HEK293 (cell line): ENCODE data around the gene TICAM1.

Experiments used
- ATF2 ChIP-seq: fragments of 450-650 bp; formaldehyde crosslinking; IDR thresholded peaks from 2 replicates; pipeline ENCODE4 v1.5.1; 2016; ENCODE audit warnings: missing biosample characterization, missing genetic modification characterization, low read depth
- CTCF ChIP-seq: fragments of 450-650 bp; formaldehyde crosslinking; IDR thresholded peaks from 2 replicates; pipeline ENCODE4 v1.5.1; 2016; ENCODE audit warnings: missing biosample characterization, missing genetic modification characterization
- GLIS1 ChIP-seq: fragments of 450-650 bp; formaldehyde crosslinking; IDR thresholded peaks from 2 replicates; pipeline ENCODE4 v1.5.1; 2016; ENCODE audit warnings: missing biosample characterization, missing genetic modification characterization
- OVOL3 ChIP-seq: fragments of 450-650 bp; formaldehyde crosslinking; IDR thresholded peaks from 2 replicates; pipeline ENCODE4 v1.5.1; 2016; ENCODE audit warnings: missing biosample characterization, missing genetic modification characterization
- SALL2 ChIP-seq: fragments of 450-650 bp; formaldehyde crosslinking; IDR thresholded peaks from 2 replicates; pipeline ENCODE4 v1.5.0; 2017; ENCODE audit warnings: missing biosample characterization, mild to moderate bottlenecking, missing genetic modification characterization, borderline replicate concordance
- SP7 ChIP-seq: fragments of 450-650 bp; formaldehyde crosslinking; IDR thresholded peaks from 2 replicates; pipeline ENCODE4 v1.5.1; 2016; ENCODE audit warnings: missing biosample characterization, missing genetic modification characterization
- YY1 ChIP-seq: fragments of 450-650 bp; formaldehyde crosslinking; IDR thresholded peaks from 2 replicates; pipeline ENCODE4 v1.5.1; 2018; ENCODE audit warnings: missing biosample characterization, missing genetic modification characterization
- ZBTB11 ChIP-seq: fragments of 450-650 bp; formaldehyde crosslinking; conservative IDR thresholded peaks from 2 replicates; pipeline ENCODE4 v1.5.1; 2016; ENCODE audit warnings: low read depth, missing biosample characterization, missing genetic modification characterization
- ZBTB20 ChIP-seq: fragments of 450-650 bp; formaldehyde crosslinking; IDR thresholded peaks from 2 replicates; pipeline ENCODE4 v1.5.1; 2016; ENCODE audit warnings: missing biosample characterization, missing genetic modification characterization
- ZFHX2 ChIP-seq: fragments of 450-650 bp; formaldehyde crosslinking; conservative IDR thresholded peaks from 2 replicates; pipeline ENCODE4 v1.5.1; 2016; ENCODE audit warnings: missing biosample characterization, missing genetic modification characterization
- ZFP37 ChIP-seq: fragments of 450-650 bp; formaldehyde crosslinking; IDR thresholded peaks from 2 replicates; pipeline ENCODE4 v1.5.1; 2016; ENCODE audit warnings: missing biosample characterization, missing genetic modification characterization
- ZNF18 ChIP-seq: fragments of 450-650 bp; formaldehyde crosslinking; IDR thresholded peaks from 2 replicates; pipeline ENCODE4 v1.5.1; 2016; ENCODE audit warnings: missing biosample characterization, missing genetic modification characterization
- ZNF221 ChIP-seq: fragments of 450-650 bp; formaldehyde crosslinking; IDR thresholded peaks from 2 replicates; pipeline ENCODE4 v1.5.1; 2017; ENCODE audit warnings: missing biosample characterization, missing genetic modification characterization, borderline replicate concordance
- ZNF23 ChIP-seq: fragments of 450-650 bp; formaldehyde crosslinking; IDR thresholded peaks from 2 replicates; pipeline ENCODE4 v1.5.1; 2016; ENCODE audit warnings: missing biosample characterization, missing genetic modification characterization, borderline replicate concordance
- ZNF24 ChIP-seq: fragments of 450-650 bp; formaldehyde crosslinking; IDR thresholded peaks from 2 replicates; pipeline ENCODE4 v1.5.1; 2016; ENCODE audit warnings: missing biosample characterization, missing genetic modification characterization
- ZNF311 ChIP-seq: fragments of 450-650 bp; formaldehyde crosslinking; IDR thresholded peaks from 2 replicates; pipeline ENCODE4 v1.5.1; 2017; ENCODE audit warnings: missing biosample characterization, missing genetic modification characterization, borderline replicate concordance
- ZNF521 ChIP-seq: fragments of 450-650 bp; formaldehyde crosslinking; IDR thresholded peaks from 2 replicates; pipeline ENCODE4 v1.5.1; 2017; ENCODE audit warnings: missing biosample characterization, mild to moderate bottlenecking, missing genetic modification characterization
- ZNF670 ChIP-seq: fragments of 450-650 bp; formaldehyde crosslinking; IDR thresholded peaks from 2 replicates; pipeline ENCODE4 v1.5.1; 2016; ENCODE audit warnings: missing biosample characterization, missing genetic modification characterization, low read depth
- ZNF692 ChIP-seq: fragments of 450-650 bp; formaldehyde crosslinking; IDR thresholded peaks from 2 replicates; pipeline ENCODE4 v1.5.1; 2016; ENCODE audit warnings: missing biosample characterization, missing genetic modification characterization

Gene TICAM1

GRCh38 chr19:4815426-4816201 is 15.9 kb downstream of the TICAM1 start (continued):
- TF ChIP-seq ZBTB11 = peak; percentile 49
- TF ChIP-seq ZNF670 = no peak
- TF ChIP-seq SALL2 (tag by site-specific recombination) = no peak
- peak; percentile 30; the same call in 1 of the 2 replicates for TF ChIP-seq ZBTB20 (tag by site-specific recombination)
- TF ChIP-seq ZFHX2 (tag by site-specific recombination) = 0 out of 2 replicates have a peak, but pooled peaks have one; percentile 20
- TF ChIP-seq OVOL3 (tag by site-specific recombination) = 0 out of 2 replicates have a peak, but pooled peaks have one; percentile 11
- TF ChIP-seq ZFP37 (tag by site-specific recombination) = no peak
- no peak for TF ChIP-seq GLIS1
- TF ChIP-seq ZNF18 (tag by site-specific recombination) = no peak
- no peak for TF ChIP-seq ZNF311 (tag by site-specific recombination)
- TF ChIP-seq ATF2 (tag by site-specific recombination) = peak; percentile 41; the same call in 1 of the 2 replicates
- no peak for TF ChIP-seq ZNF221
- peak; percentile 16; the same call in 1 of the 2 replicates for TF ChIP-seq SP7 (tag by site-specific recombination)
- no peak for TF ChIP-seq ZNF521 (tag by site-specific recombination)
- TF ChIP-seq CTCF (tag by site-specific recombination) = no peak
- TF ChIP-seq ZNF23 (tag by site-specific recombination) = no peak
- no peak for TF ChIP-seq ZNF692 (tag by site-specific recombination)
- TF ChIP-seq YY1 = peak; percentile 30; the same call in 1 of the 2 replicates
- TF ChIP-seq ZNF24 (tag by site-specific recombination) = 0 out of 2 replicates have a peak, but pooled peaks have one; percentile 18
